Transverse colon (tissue), 4 donors: Measurements from ENCODE around the gene FOXO1. TPM values are rescaled to one million over a fixed set of nuclear protein-coding genes. Genes with fewer than 3 reads are reported as not detected.

Experiments
- DNase-seq: peaks from one replicate; pipeline ENCODE4 v3.0.0-alpha.2; 2019
- H3K27ac ChIP-seq, 4 donors: fragments of 200-600 bp; sonication (generic); 2 replicates each; pipeline ENCODE4 v1.5.1; 2016 to 2018; ENCODE audit warnings: inconsistent platforms in 4 of 4
- H3K27me3 ChIP-seq: fragments of 200-600 bp; sonication (generic); 2 replicates; pipeline ENCODE4 v1.5.1; 2017; ENCODE audit warnings: inconsistent platforms
- H3K36me3 ChIP-seq, 4 donors: fragments of 200-600 bp; sonication (generic); 2 replicates each; pipeline ENCODE4 v1.5.1; 2017 to 2019; ENCODE audit warnings: inconsistent platforms in 4 of 4
- H3K4me1 ChIP-seq, 4 donors: fragments of 200-600 bp; sonication (generic); 2 replicates each; pipeline ENCODE4 v1.5.1; 2017 to 2020; ENCODE audit warnings: inconsistent platforms in 4 of 4
- H3K4me3 ChIP-seq, 4 donors: fragments of 200-600 bp; sonication (generic); 1 replicate in 1 of 4; 2 replicates in 3 of 4; pipeline versions ENCODE4 v1.5.1 to v1.6.1; 2017 to 2019; ENCODE audit warnings: inconsistent platforms in 4 of 4
- H3K9me3 ChIP-seq, 2 donors: fragments of 200-600 bp; sonication (generic); 2 replicates each; pipeline ENCODE4 v1.5.1; 2017 to 2019; ENCODE audit warnings: inconsistent platforms in 2 of 2
- EP300 ChIP-seq: sonication (generic); formaldehyde crosslinking; IDR thresholded peaks from one replicate; pipeline ENCODE4 v1.6.1; 2017; ENCODE audit warnings: antibody characterized with exemption, low read depth
- POLR2A ChIP-seq: fragments of 450-650 bp; IDR thresholded peaks from one replicate; pipeline ENCODE4 v1.6.1; 2016; ENCODE audit warnings: antibody characterized with exemption, mild to moderate bottlenecking, moderate library complexity
- POLR2AphosphoS5 ChIP-seq, 3 donors: sonication (generic); formaldehyde crosslinking; IDR thresholded peaks; one replicate each; pipeline ENCODE4 v1.6.1; 2016; ENCODE audit warnings: antibody characterized with exemption in 3 of 3
- WGBS, 2 donors: methylation state at CpG; one replicate each; pipeline ENCODE4 v1.1.5; 2018; ENCODE audit warnings: low coverage in 1 of 2; 5-methylcytosine and 5-hydroxymethylcytosine counted together
- in situ Hi-C, 4 donors: fragments of 200-750 bp; cut with MboI; loops; one replicate each; pipeline versions ENCODE4 v1.15.0 to v1.15.1; 2017; ENCODE audit warnings: low sequenced_read_pairs in 3 of 4, low pct_ligation_motif_present in 1 of 4, low pct_unique_long_range_greater_than_20kb in 1 of 4
- intact Hi-C: fragments of 100-400 bp; cut with DNase I; formaldehyde crosslinking; loops from one replicate; pipeline ENCODE4 v1.15.1; 2023; ENCODE audit warnings: low total_unique reads
- total RNA-seq, 4 donors: library from RNA; depleted of rRNA; stranded (reverse); fragments of >200 nt; gene quantifications; one replicate each; pipeline ENCODE4 v1.1.0, GENCODE V29; 2016
- TF ChIP-seq, protein P1 (sequence below), 5 experiments: fragments of 200-600 bp in 3 of 5; fragments of 450-650 bp in 2 of 5; sonication (generic) in 3 of 5; IDR thresholded peaks; 1 replicate in 2 of 5; 2 replicates in 3 of 5; pipeline ENCODE4 v1.5.1; 2016 to 2017; ENCODE audit warnings: antibody characterized with exemption in 5 of 5, inconsistent platforms in 3 of 5, mild to moderate bottlenecking in 2 of 5, moderate library complexity in 1 of 5

Gene FOXO1
- total RNA-seq, 4 donors from 2014 or later: 19.1 to 48.9 (median 38.3) TPM

DNA sequence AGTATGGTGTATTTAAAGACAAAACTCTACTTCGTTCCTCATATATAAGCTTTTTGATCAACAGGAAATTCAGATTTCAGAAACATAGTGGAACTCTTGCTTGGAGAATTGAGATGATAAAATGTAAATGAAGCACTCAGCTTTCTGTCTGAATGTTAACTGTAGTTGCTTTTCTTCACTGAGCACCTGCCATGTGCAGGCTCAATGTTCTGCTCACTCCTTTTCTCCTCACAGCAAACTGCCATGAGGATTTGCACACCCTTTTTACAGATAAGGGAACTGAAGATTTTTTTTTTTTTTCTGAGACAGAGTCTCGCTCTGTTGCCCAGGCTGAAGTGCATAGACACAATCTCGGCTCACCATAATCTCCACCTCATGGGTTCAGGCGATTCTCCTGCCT lies 28.0 kb upstream of the FOXO1 start:
- no peak for DNase-seq
- H3K27me3 ChIP-seq: no peaks in the 10 kb centered on the region
- no peak for TF ChIP-seq POLR2A
- TF ChIP-seq POLR2AphosphoS5 (IDR thresholded peaks at IDR 0.05): no peak
- no peaks in the 10 kb centered on the region for H3K4me1 ChIP-seq
- no peak overlapping the region for H3K27ac ChIP-seq
- intact Hi-C loops: no loop called here
- H3K4me3 ChIP-seq: no peak overlapping the region
- in situ Hi-C loops: loop anchor here (25.0 kb wide), 3 partner anchors 757 to 1007 kb away; no protein-coding TSS in a partner anchor
- no peaks in the 10 kb centered on the region for H3K9me3 ChIP-seq
- 90 to 91% methylated on average over 4 of the region's 4 CpGs for whole genome bisulfite sequencing, 2 donors
- H3K36me3 ChIP-seq: no peaks in the 10 kb centered on the region

DNA sequence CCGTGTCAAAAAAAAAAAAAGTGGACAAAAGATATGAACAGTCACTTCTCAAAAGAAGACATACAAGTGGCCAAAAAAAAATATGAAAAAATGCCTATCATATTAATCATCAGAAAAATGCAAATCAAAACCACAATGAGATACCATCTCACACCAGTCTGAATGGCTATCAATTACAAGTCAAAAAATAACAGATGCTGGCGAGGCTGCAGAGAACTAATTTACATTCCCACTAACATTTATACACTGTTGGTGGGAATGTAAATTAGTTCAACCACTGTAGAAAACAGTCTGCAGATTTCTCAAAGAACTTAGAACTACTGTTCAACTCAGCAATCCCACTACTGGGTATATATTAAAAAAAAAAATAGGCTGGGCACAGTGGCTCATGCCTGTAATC lies 26.5 kb upstream of the FOXO1 start:
- intact Hi-C loops: no loop called here
- 67 to 73% methylated on average over 1 to 2 of the region's 2 CpGs for WGBS, 2 donors
- in situ Hi-C loops: loop anchor here (25.0 kb wide), 3 partner anchors 756 to 1006 kb away; no protein-coding TSS in a partner anchor
- no peaks in the 10 kb centered on the region for H3K27me3 ChIP-seq
- H3K9me3 ChIP-seq: no peaks in the 10 kb centered on the region
- no peak overlapping the region for H3K4me3 ChIP-seq
- H3K4me1 ChIP-seq: no peaks in the 10 kb centered on the region
- H3K36me3 ChIP-seq: no peaks in the 10 kb centered on the region
- H3K27ac ChIP-seq: no peak overlapping the region
- no peak for DNase-seq
- TF ChIP-seq EP300 (no peak), POLR2A (no peak), POLR2AphosphoS5 (IDR thresholded peaks at IDR 0.05) (no peak)
- TF ChIP-seq, protein P1, sequence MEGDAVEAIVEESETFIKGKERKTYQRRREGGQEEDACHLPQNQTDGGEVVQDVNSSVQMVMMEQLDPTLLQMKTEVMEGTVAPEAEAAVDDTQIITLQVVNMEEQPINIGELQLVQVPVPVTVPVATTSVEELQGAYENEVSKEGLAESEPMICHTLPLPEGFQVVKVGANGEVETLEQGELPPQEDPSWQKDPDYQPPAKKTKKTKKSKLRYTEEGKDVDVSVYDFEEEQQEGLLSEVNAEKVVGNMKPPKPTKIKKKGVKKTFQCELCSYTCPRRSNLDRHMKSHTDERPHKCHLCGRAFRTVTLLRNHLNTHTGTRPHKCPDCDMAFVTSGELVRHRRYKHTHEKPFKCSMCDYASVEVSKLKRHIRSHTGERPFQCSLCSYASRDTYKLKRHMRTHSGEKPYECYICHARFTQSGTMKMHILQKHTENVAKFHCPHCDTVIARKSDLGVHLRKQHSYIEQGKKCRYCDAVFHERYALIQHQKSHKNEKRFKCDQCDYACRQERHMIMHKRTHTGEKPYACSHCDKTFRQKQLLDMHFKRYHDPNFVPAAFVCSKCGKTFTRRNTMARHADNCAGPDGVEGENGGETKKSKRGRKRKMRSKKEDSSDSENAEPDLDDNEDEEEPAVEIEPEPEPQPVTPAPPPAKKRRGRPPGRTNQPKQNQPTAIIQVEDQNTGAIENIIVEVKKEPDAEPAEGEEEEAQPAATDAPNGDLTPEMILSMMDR (IDR thresholded peaks at IDR 0.05): no peak

DNA sequence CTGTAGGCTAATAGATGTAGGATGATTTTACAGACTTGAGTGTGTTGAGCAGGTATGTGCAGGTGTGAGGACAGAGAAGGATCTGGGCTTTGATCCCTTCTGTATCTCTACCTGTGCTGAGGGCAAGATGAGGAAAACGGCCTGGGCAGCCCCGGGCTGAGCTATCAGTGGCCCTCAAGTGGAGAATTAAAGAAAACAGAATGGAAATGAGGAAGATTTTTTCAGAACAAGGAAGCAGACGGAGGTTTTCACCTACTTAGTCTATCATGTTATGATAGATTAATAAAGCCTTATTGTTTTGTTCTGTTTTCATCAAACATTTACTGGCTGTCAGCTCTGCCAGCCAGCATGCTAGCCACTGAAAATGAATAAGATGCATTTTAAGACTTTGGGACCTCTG lies 22.3 kb upstream of the FOXO1 start:
- Histone ChIP-seq H3K9me3 (no peaks in the 10 kb centered on the region), H3K4me3 (no peak overlapping the region), H3K36me3 (no peaks in the 10 kb centered on the region), H3K27ac (no peak overlapping the region), H3K27me3 (no peaks in the 10 kb centered on the region), H3K4me1 (no peaks in the 10 kb centered on the region)
- WGBS, 2 donors: 48 to 74% methylated on average over 3 of the region's 3 CpGs
- no peak for DNase-seq
- in situ Hi-C loops: loop anchor here (10.0 to 25.0 kb wide), 4 partner anchors 614 to 1001 kb away; no protein-coding TSS in a partner anchor
- TF ChIP-seq, protein P1 (IDR thresholded peaks at IDR 0.05): no peak
- intact Hi-C loops: loop anchor here (10.0 kb wide), 1 partner anchor 1004 kb away; no protein-coding TSS in a partner anchor

DNA sequence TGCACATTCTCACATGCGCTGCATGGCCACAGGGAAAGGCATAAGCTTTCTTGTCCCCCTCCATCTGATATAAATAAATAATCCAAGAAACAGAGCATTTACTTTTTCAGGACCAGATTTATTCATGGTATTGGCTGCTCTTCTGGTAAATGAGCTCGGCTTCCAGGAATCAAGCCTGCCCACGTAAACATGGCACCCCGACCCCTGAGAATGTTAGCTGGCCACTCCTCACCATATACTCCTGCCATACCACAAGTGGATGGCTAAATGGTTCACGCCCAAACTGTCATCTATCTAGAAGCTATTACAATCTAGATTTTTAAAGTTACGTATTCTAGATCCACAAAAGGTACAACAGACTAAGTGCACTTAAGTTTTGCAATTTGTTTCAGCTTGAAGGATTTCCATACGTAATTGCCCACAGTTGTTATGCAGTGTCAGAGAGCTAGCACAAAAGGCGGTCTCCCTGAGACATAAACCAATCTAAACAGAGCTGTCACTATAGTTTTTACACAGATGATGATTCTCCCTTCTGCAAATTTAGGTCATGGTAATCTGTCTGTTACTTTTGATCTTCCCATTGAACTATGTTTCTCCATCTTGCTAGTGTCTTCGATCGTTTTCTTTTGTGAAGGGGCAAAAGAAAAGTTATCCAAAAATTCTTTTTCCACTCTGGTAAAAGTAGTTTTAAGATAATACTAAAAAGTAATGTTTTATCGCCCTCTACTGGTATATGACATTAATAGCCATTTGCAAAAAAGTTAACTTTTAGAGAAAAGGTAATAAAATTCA lies 16.2 kb upstream of the FOXO1 start:
- H3K4me1 ChIP-seq: peaks cover 0 to 6% (median 0%) of the 10 kb centered on the region in 4 donors
- no peak for TF ChIP-seq POLR2AphosphoS5 (IDR thresholded peaks at IDR 0.05)
- TF ChIP-seq, protein P1 (IDR thresholded peaks at IDR 0.05): peak; percentile 60 to 75 (median 71)
- H3K9me3 ChIP-seq: no peaks in the 10 kb centered on the region
- 28 to 49% methylated on average over 6 to 11 of the region's 11 CpGs for WGBS, 2 donors
- DNase-seq: no peak
- H3K27ac ChIP-seq: no peak overlapping the region
- intact Hi-C loops: loop anchor here (5.0 to 10.0 kb wide), 2 partner anchors 615 to 998 kb away; no protein-coding TSS in a partner anchor
- H3K27me3 ChIP-seq: no peaks in the 10 kb centered on the region
- in situ Hi-C loops: loop anchor here (5.0 to 25.0 kb wide), 5 partner anchors 608 to 995 kb away; no protein-coding TSS in a partner anchor
- no peak overlapping the region for H3K4me3 ChIP-seq
- H3K36me3 ChIP-seq: no peaks in the 10 kb centered on the region
